Measurements from ENCODE around the gene SIGLEC11.
"Not testable (repeated sequence)": the region's sequence is repeated elsewhere in the genome, so short reads cannot be mapped to it uniquely, and the experiment has no call there.

The SIGLEC11 gene

GRCh38 chr19:49950956-49951526 lies 9.9 kb downstream of the SIGLEC11 start:
- DNase-seq, result no peak

GRCh38 chr19:49950590-49950948 lies 10.4 kb downstream of the SIGLEC11 start:
- no peak for DNase-seq

GRCh38 chr19:49949742-49950589 lies 11.0 kb downstream of the SIGLEC11 start:
- DNase-seq, result no peak

- no peak for DNase-seq
These were observed 14.6 kb downstream of the SIGLEC11 start for GRCh38 chr19:49946415-49946814.

- DNase-seq, result not testable (repeated sequence)
These were observed 16.4 kb downstream of the SIGLEC11 start for GRCh38 chr19:49944567-49944966.

GRCh38 chr19:49940482-49940791 lies 20.5 kb downstream of the SIGLEC11 start:
- DNase-seq, result no peak

- no peak for DNase-seq
These were observed 21.1 kb downstream of the SIGLEC11 start for GRCh38 chr19:49939721-49940481.

- DNase-seq, result no peak
These were observed 22.3 kb downstream of the SIGLEC11 start for GRCh38 chr19:49938662-49939061.

GRCh38 chr19:49937750-49938381 lies 23.1 kb downstream of the SIGLEC11 start:
- DNase-seq, result peak; percentile 80

- no peak for DNase-seq
These were observed 24.4 kb downstream of the SIGLEC11 start for GRCh38 chr19:49936549-49936948.

GRCh38 chr19:49933643-49934042 lies 27.3 kb downstream of the SIGLEC11 start:
- no peak for DNase-seq

GRCh38 chr19:49932731-49933131 lies 28.2 kb downstream of the SIGLEC11 start:
- DNase-seq, result peak; percentile 28

- no peak for DNase-seq
These were observed 28.9 kb downstream of the SIGLEC11 start for GRCh38 chr19:49932041-49932451.

- DNase-seq, result no peak
These were observed 29.5 kb downstream of the SIGLEC11 start for GRCh38 chr19:49931293-49932040.

GRCh38 chr19:49930483-49931011 lies 30.4 kb downstream of the SIGLEC11 start:
- no peak for DNase-seq

- peak; percentile 91 for DNase-seq
These were observed 31.1 kb downstream of the SIGLEC11 start for GRCh38 chr19:49929611-49930482.

GRCh38 chr19:49929121-49929610 lies 31.8 kb downstream of the SIGLEC11 start, which contains the start of the genes ATF5 and NUP62:
TSS of gene ATF5 (plus strand) at chr19:49929205. CDS start at chr19:49930851, 1,646 bp downstream.
TSS of gene NUP62 (minus strand) at chr19:49929504. CDS start at chr19:49909807, 19,697 bp downstream.
- peak; percentile 90 for DNase-seq

GRCh38 chr19:49927526-49928264 lies 33.3 kb downstream of the SIGLEC11 start:
- DNase-seq, result no peak

- no peak for DNase-seq
These were observed 34.5 kb downstream of the SIGLEC11 start for GRCh38 chr19:49926515-49926914.

GRCh38 chr19:49925486-49925885 lies 35.5 kb downstream of the SIGLEC11 start:
- DNase-seq, result no peak
